HG03066 (cell line): ENCODE measurements around the gene TSPO.

Experiments used
- ATAC-seq: cut with Tn5 transposase; IDR thresholded peaks from one replicate; pipeline ENCODE4 v1.9.1; 2021; ENCODE audit warnings: low read depth; ENCODE audit not compliant: unreplicated experiment

Gene TSPO

GRCh38 chr22:43157874-43158546, 6.7 kb downstream of the TSPO start:
- ATAC-seq = no peak

GRCh38 chr22:43158778-43159483, 7.6 kb downstream of the TSPO start:
- no peak for ATAC-seq

- no peak for ATAC-seq
Measured at GRCh38 chr22:43159484-43160178, 8.3 kb downstream of the TSPO start.

- no peak for ATAC-seq
Measured at GRCh38 chr22:43160497-43161126, 9.3 kb downstream of the TSPO start.

- ATAC-seq = no peak
Measured at GRCh38 chr22:43162412-43163150, 11.2 kb downstream of the TSPO start.

GRCh38 chr22:43163241-43163795, 12.0 kb downstream of the TSPO start:
- no peak for ATAC-seq

- no peak for ATAC-seq
Measured at GRCh38 chr22:43164636-43165035, 13.3 kb downstream of the TSPO start.

GRCh38 chr22:43166132-43166930, 15.0 kb downstream of the TSPO start:
- no peak for ATAC-seq

- no peak for ATAC-seq
Measured at GRCh38 chr22:43167001-43167589, 15.7 kb downstream of the TSPO start.

GRCh38 chr22:43168471-43169309, 17.3 kb downstream of the TSPO start:
- ATAC-seq = no peak

GRCh38 chr22:43169310-43170130, 18.2 kb downstream of the TSPO start:
- ATAC-seq = no peak

GRCh38 chr22:43170131-43170480, 18.7 kb downstream of the TSPO start:
- ATAC-seq = no peak

- no peak for ATAC-seq
Measured at GRCh38 chr22:43171019-43171491, 19.7 kb downstream of the TSPO start.

- ATAC-seq = no peak
Measured at GRCh38 chr22:43171607-43172006, 20.2 kb downstream of the TSPO start.

- ATAC-seq = no peak
Measured at GRCh38 chr22:43172191-43172590, 20.8 kb downstream of the TSPO start.

GRCh38 chr22:43173566-43173965, 22.2 kb downstream of the TSPO start:
- no peak for ATAC-seq

GRCh38 chr22:43173976-43174720, 22.8 kb downstream of the TSPO start:
- no peak for ATAC-seq
